K562 (cell line): Measurements from ENCODE around the gene PRELID1. TPM values are rescaled to one million over a fixed set of nuclear protein-coding genes. Genes with fewer than 3 reads are reported as not detected.

Experiments used
- ATAC-seq: fragments of 200-7000 bp; cut with Tn5 transposase; 3 replicates; pipeline ENCODE4 v1.9.1; 2020; ENCODE audit warnings: moderate library complexity
- BruUV-seq: library from RNA; stranded (reverse); fragments of 400-500 nt; replicated peaks from 2 replicates; lab custom pipeline; 2021; lab: Mats Ljungman, UMichigan
- CTCF ChIA-PET: fragments of 300-600 bp; formaldehyde crosslinking; extraction: SDS; loops from one replicate; lab custom pipeline; 2021; ENCODE audit warnings: low intra/inter-chr PET ratio; lab: Yijun Ruan, JAX
- POLR2A ChIA-PET: fragments of 300-600, 350-650 bp; sonication (Branson Sonifier 250); formaldehyde crosslinking; extraction: SDS; loops from one replicate; lab custom pipeline; 2021; ENCODE audit warnings: antibody characterized with exemption, inconsistent platforms; lab: Yijun Ruan, JAX
- DNase-seq, 4 experiments: peaks; one replicate each; pipeline versions ENCODE4 v3.0.0 to v3.0.0-alpha.2; 2011 to 2018; ENCODE audit warnings: low spot score in 3 of 4, mixed read lengths in 3 of 4; ENCODE audit errors: extremely low read depth in 1 of 4
- FAIRE-seq: peaks from 2 replicates; lab custom pipeline; 2011; peaks lifted over from hg19 to GRCh38; lab: Jason Lieb, UNC
- H2AFZ ChIP-seq: 2 replicates; pipeline ENCODE4 v1.6.0; 2011; ENCODE audit warnings: low read depth, low read length, control low read depth, inconsistent platforms
- H3K27ac ChIP-seq: fragments of 200-600 bp; 3 replicates; pipeline ENCODE4 v1.8.0; 2011; ENCODE audit warnings: low read depth, mild to moderate bottlenecking, control low read depth, inconsistent platforms, low read length, moderate library complexity, mixed read lengths; ENCODE audit errors: extremely low read depth
- H3K27me3 ChIP-seq, 2 experiments: fragments of 300-600 bp in 1 of 2; 2 replicates in 1 of 2; 3 replicates in 1 of 2; pipeline versions ENCODE4 v1.6.0 to v1.8.0; 2011; ENCODE audit warnings: inconsistent platforms in 2 of 2, low read length in 2 of 2, mild to moderate bottlenecking in 1 of 2, mixed read lengths in 1 of 2, moderate library complexity in 1 of 2; ENCODE audit not compliant: control insufficient read depth in 2 of 2, insufficient read depth in 2 of 2
- H3K36me3 ChIP-seq: fragments of 300-600 bp; 3 replicates; pipeline ENCODE4 v1.8.0; 2011; ENCODE audit warnings: mild to moderate bottlenecking, low read length, inconsistent platforms; ENCODE audit not compliant: control insufficient read depth, insufficient read depth
- H3K4me1 ChIP-seq, 2 experiments: fragments of 200-600 bp in 1 of 2; replicated peaks in 1 of 2; 2 replicates in 1 of 2; 3 replicates in 1 of 2; pipeline versions ENCODE4 v1.5.1 to v1.8.0; 2011; ENCODE audit warnings: inconsistent platforms in 2 of 2, low read length in 2 of 2, mild to moderate bottlenecking in 1 of 2, mixed read lengths in 1 of 2, moderate library complexity in 1 of 2; ENCODE audit not compliant: control insufficient read depth in 2 of 2, insufficient read depth in 2 of 2
- H3K4me2 ChIP-seq: 2 replicates; pipeline ENCODE4 v1.6.1; 2011; ENCODE audit warnings: low read length, control low read depth, inconsistent platforms, mixed read lengths; ENCODE audit not compliant: insufficient read depth
- H3K4me3 ChIP-seq: fragments of 200-600 bp; sonication (generic), shearing (Covaris generic); 2 replicates; pipeline ENCODE4 v1.5.1; 2016; ENCODE audit warnings: control low read depth, inconsistent platforms
- H3K79me2 ChIP-seq: fragments of 200-600 bp; 3 replicates; pipeline ENCODE4 v1.8.0; 2011; ENCODE audit warnings: low read length, inconsistent platforms; ENCODE audit not compliant: control insufficient read depth, insufficient read depth
- H3K9ac ChIP-seq, 2 experiments: 2 replicates each; pipeline versions ENCODE4 v1.6.0 to v1.6.1; 2011; ENCODE audit warnings: low read depth in 2 of 2, low read length in 2 of 2, control low read depth in 1 of 2, inconsistent platforms in 1 of 2, mild to moderate bottlenecking in 1 of 2, mixed read lengths in 1 of 2; ENCODE audit not compliant: insufficient read depth in 1 of 2
- H3K9me1 ChIP-seq: one replicate; pipeline ENCODE4 v1.6.0; 2011; ENCODE audit warnings: inconsistent platforms, mild to moderate bottlenecking, low read length, moderate library complexity; ENCODE audit not compliant: control insufficient read depth, insufficient read depth
- H3K9me3 ChIP-seq: replicated peaks from 2 replicates; pipeline ENCODE4 v1.5.1; 2011; ENCODE audit warnings: low read depth, low read length, inconsistent platforms; ENCODE audit not compliant: control insufficient read depth, insufficient read depth
- H4K20me1 ChIP-seq: replicated peaks from 2 replicates; pipeline ENCODE4 v1.6.1; 2011; ENCODE audit warnings: low read length, inconsistent platforms, mixed read lengths; ENCODE audit not compliant: control insufficient read depth, insufficient read depth
- ASH1L ChIP-seq: fragments of 450-650 bp; IDR thresholded peaks from 2 replicates; pipeline ENCODE4 v1.6.1; 2018; ENCODE audit warnings: borderline replicate concordance, mild to moderate bottlenecking, low read depth; ENCODE audit not compliant: partially characterized antibody
- SMC3 ChIP-seq: conservative IDR thresholded peaks from 2 replicates; pipeline ENCODE4 v1.6.1; 2011; ENCODE audit warnings: low read depth, low read length, improper control_type of control experiment; ENCODE audit not compliant: insufficient read depth
- ZBTB5 ChIP-seq: fragments of 450-650 bp; IDR thresholded peaks from 2 replicates; pipeline ENCODE4 v1.6.1; 2017; ENCODE audit warnings: antibody characterized with exemption
- ZNF217 ChIP-seq: sonication (generic); formaldehyde crosslinking; IDR thresholded peaks from 2 replicates; pipeline ENCODE4 v1.8.0; 2022; ENCODE audit warnings: mild to moderate bottlenecking, missing genetic modification reagents
- ZNF655 ChIP-seq: fragments of 250-450 bp; sonication (Bioruptor Pico); IDR thresholded peaks from 2 replicates; pipeline ENCODE4 v1.5.0; 2021
- WGBS: fragments of 100-300 bp; shearing (Covaris generic); methylation state at CpG from one replicate; pipeline ENCODE4 v1.1.6; 2016; ENCODE audit warnings: low coverage, mixed read lengths; ENCODE audit not compliant: insufficient coverage; ENCODE audit errors: missing lambda C conversion rate; 5-methylcytosine and 5-hydroxymethylcytosine counted together
- in situ Hi-C: fragments of 300-500 bp; cut with MboI; formaldehyde crosslinking; loops from 4 replicates; pipeline ENCODE4 v1.15.0; 2018; ENCODE audit warnings: inconsistent platforms, mixed read lengths
- intact Hi-C: fragments of 100-400 bp; cut with micrococcal nuclease; formaldehyde crosslinking; loops from 2 replicates; pipeline ENCODE4 v1.14.2; 2022
- polyA plus RNA-seq, 8 experiments: library from polyadenylated mRNA; depleted of rRNA in 4 of 8; stranded (reverse) in 5 of 8; unstranded in 3 of 8; fragments of >200 nt; fragmentation: Nextera tagmentation in 2 of 8; fragmentation: Illumina TruSeq in 1 of 8; extraction: Ambion mirVana in 2 of 8; extraction: Trizol in 1 of 8; gene quantifications; 2 replicates each; pipeline versions ENCODE4 v1.2.1 to v1.2.3, GENCODE V29; 2011 to 2014; ENCODE audit warnings: inconsistent platforms in 1 of 8, missing spikeins in 1 of 8
- total RNA-seq, 7 experiments: library from RNA; depleted of rRNA in 6 of 7; stranded (reverse); fragments of >200 nt in 6 of 7; fragmentation: Illumina TruSeq in 2 of 7; extraction: Trizol in 2 of 7; gene quantifications; 2 replicates each; pipeline versions ENCODE4 v1.2.1 to v1.2.3, GENCODE V29; 2011 to 2021; ENCODE audit warnings: low replicate concordance in 1 of 7

The PRELID1 gene
- total and polyA plus RNA-seq, 9 of the 15 experiments (the other 6 are each of a cell fraction or from before 2014, with no cell fraction given), result 40.1 to 484 (median 340) TPM

- H4K20me1 ChIP-seq, result no peaks in the 10 kb centered on the region
- WGBS, result 92% methylated on average over 12 of the region's 12 CpGs
- H3K9me1 ChIP-seq, result no peaks in the 10 kb centered on the region
- ChIA-PET CTCF (no interaction called here), POLR2A (interaction anchor here (0.6 to 1.1 kb wide), 4 partner anchors 10 to 74 kb away, joined by 3 read pairs; no protein-coding TSS in a partner anchor)
- no peak overlapping the region for H2AFZ ChIP-seq
- no peak overlapping the region for H3K27ac ChIP-seq
- BruUV-seq, result no TSS peak
- H3K9me3 ChIP-seq, result no peaks in the 10 kb centered on the region
- no peak for ATAC-seq
- peaks cover 73% of the 10 kb centered on the region for H3K36me3 ChIP-seq
- H3K27me3 ChIP-seq, result no peaks in the 10 kb centered on the region
- no peak for DNase-seq
- no peak overlapping the region for H3K4me2 ChIP-seq
- in situ Hi-C loops (no loop called here), intact Hi-C loops (no loop called here)
- no peaks in the 10 kb centered on the region for H3K4me1 ChIP-seq
- H3K4me3 ChIP-seq, result no peak overlapping the region
- peak overlapping the region in 1 of 2 experiments; percentile 46; a peak in 1 of 4 replicates for H3K9ac ChIP-seq
- H3K79me2 ChIP-seq, result no peaks in the 10 kb centered on the region
- TF ChIP-seq ZNF655 (CRISPR knock-in tag), result no peak
- TF ChIP-seq ZBTB5, result no peak
- TF ChIP-seq SMC3, result no peak
- no peak for TF ChIP-seq ZNF217 (CRISPR knock-in tag)
- no peak for TF ChIP-seq ASH1L
- no peak for FAIRE-seq
These were observed 9.6 kb upstream of the PRELID1 start for GRCh38 chr5:177293819-177294581.
